Esophagus muscularis mucosa (tissue), 4 donors: ENCODE measurements around the gene DPPA4.

Experiments
- EP300 ChIP-seq: sonication (generic); formaldehyde crosslinking; IDR thresholded peaks from one replicate; pipeline ENCODE4 v1.6.1; 2017; ENCODE audit warnings: antibody characterized with exemption
- POLR2A ChIP-seq: fragments of 450-650 bp; IDR thresholded peaks from one replicate; pipeline ENCODE4 v1.6.1; 2017; ENCODE audit warnings: antibody characterized with exemption, moderate library complexity, mild to moderate bottlenecking, low read depth
- POLR2AphosphoS5 ChIP-seq, 2 donors: sonication (generic); formaldehyde crosslinking; IDR thresholded peaks; one replicate each; pipeline ENCODE4 v1.6.1; 2017; ENCODE audit warnings: antibody characterized with exemption in 2 of 2
- TF ChIP-seq, protein P1 (sequence below), 3 experiments: fragments of 200-600 bp in 2 of 3; fragments of 450-650 bp in 1 of 3; sonication (generic) in 2 of 3; IDR thresholded peaks; one replicate each; pipeline ENCODE4 v1.5.1; 2017 to 2019; ENCODE audit warnings: antibody characterized with exemption in 3 of 3, mild to moderate bottlenecking in 2 of 3, moderate library complexity in 1 of 3

DNA sequence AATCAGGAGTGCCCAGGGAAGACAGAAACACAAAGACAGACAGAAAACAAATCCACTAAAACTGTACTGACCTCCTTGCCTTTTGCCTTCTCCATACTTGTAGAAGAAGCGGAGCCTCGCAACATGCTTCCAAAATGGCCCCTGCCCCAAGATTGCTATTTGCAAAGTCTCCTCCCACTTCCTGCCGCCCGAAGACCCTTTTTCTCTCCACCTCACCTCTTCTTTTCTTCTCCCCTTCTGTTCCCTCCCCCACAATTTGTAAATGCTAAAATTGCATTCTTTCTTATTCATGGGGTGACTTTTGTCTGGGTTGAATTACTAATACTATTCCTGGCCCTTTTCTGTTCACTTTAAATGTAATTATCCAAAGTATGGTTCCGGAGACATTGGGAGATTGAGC lies at the start of gene DPPA4:
- TF ChIP-seq, protein P1, sequence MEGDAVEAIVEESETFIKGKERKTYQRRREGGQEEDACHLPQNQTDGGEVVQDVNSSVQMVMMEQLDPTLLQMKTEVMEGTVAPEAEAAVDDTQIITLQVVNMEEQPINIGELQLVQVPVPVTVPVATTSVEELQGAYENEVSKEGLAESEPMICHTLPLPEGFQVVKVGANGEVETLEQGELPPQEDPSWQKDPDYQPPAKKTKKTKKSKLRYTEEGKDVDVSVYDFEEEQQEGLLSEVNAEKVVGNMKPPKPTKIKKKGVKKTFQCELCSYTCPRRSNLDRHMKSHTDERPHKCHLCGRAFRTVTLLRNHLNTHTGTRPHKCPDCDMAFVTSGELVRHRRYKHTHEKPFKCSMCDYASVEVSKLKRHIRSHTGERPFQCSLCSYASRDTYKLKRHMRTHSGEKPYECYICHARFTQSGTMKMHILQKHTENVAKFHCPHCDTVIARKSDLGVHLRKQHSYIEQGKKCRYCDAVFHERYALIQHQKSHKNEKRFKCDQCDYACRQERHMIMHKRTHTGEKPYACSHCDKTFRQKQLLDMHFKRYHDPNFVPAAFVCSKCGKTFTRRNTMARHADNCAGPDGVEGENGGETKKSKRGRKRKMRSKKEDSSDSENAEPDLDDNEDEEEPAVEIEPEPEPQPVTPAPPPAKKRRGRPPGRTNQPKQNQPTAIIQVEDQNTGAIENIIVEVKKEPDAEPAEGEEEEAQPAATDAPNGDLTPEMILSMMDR (IDR thresholded peaks at IDR 0.05): no peak
- TF ChIP-seq POLR2A: no peak
- no peak for TF ChIP-seq EP300
- TF ChIP-seq POLR2AphosphoS5 (IDR thresholded peaks at IDR 0.05): no peak
